ENCODE results near the gene ADARB2.

- TF ChIP-seq CTCF (IDR thresholded peaks at IDR 0.05; ENCODE audit: insufficient read depth, low read length) = no peak
- no peak for TF ChIP-seq POLR2AphosphoS5 (IDR thresholded peaks at IDR 0.05; ENCODE audit: low read depth)
- TF ChIP-seq REST (IDR thresholded peaks at IDR 0.05; ENCODE audit: insufficient replicate concordance, low read depth) = no peak
- no peak for TF ChIP-seq GABPA (IDR thresholded peaks at IDR 0.05; ENCODE audit: low read depth)
- TF ChIP-seq SPI1 (IDR thresholded peaks at IDR 0.05; ENCODE audit: borderline replicate concordance, low read depth) = no peak
These were observed 4.7 kb downstream of the ADARB2 start for GRCh38 chr10:1732564-1732996.

Measured in HL-60 (cell line).